ENCODE results near the gene SST. TPM values are rescaled to one million over a fixed set of nuclear protein-coding genes. Genes with fewer than 3 reads are reported as not detected.
A peak's percentile ranks its signal among the peaks of the same experiment; 100 is the strongest.

SST gene
- total and polyA plus RNA-seq, 2 donors from 2014 or later = not detected

DNA sequence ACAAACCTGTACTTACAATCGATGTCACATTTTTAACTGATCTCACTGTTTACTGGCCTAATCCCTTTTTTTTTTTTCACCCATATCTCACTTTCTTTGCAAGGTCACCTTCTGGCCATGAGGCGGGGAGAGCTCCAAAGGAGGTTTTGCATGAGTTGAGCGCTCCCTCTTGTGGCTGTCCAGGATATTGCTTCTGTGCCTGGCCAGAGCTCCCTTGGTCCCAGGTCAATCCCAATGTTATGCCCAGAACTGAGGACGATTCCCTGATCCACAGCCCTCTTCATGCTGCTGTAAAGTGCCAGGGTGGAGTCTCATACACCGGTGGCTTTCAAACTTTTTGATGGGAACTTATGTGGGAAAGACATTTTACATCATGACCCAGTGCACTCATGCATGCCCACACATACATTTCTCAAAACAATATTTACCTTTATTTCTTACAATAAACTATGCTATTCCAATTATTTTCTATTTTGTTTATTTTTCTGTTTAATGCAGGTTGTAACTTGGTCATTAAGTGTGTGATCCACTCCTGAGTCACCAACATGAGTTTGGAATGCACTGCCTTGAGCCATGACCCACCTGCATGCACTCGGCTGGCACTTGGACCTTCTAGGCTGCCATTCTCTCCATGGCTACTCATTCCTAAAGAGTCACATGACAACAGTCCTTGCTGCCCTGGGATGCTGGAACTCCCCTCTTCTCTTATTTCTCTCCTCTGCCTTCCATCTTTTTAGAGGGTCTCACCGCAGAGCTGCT lies 9.6 kb upstream of the SST start:
- intact Hi-C loops (cut with DNase I) = loop anchor here (5.0 kb wide), 1 partner anchor 363 kb away; no protein-coding TSS in a partner anchor
- peak; percentile 81 to 88 (median 85) for DNase-seq
- no peaks in the 10 kb centered on the region for H3K4me1 ChIP-seq (ENCODE audit: control insufficient read depth in 2 of 3, insufficient read depth in 2 of 3, low read depth in 1 of 3, low read length in 3 of 3)
- H3K27ac ChIP-seq (ENCODE audit: low read depth in 2 of 2, low read length in 2 of 2) = no peak overlapping the region
- H3K9ac ChIP-seq (ENCODE audit: low read length in 3 of 3) = no peak overlapping the region
- H3K27me3 ChIP-seq (ENCODE audit: control insufficient read depth, insufficient read depth, low read length) = no peaks in the 10 kb centered on the region
- no peaks in the 10 kb centered on the region for H3K36me3 ChIP-seq (ENCODE audit: control insufficient read depth in 2 of 3, insufficient read depth in 3 of 3, low read length in 3 of 3)
- no peaks in the 10 kb centered on the region for H3K9me3 ChIP-seq (ENCODE audit: control insufficient read depth in 2 of 3, insufficient read depth in 1 of 3, low read length in 3 of 3)
- FAIRE-seq = no peak
- no peak overlapping the region for H3K4me3 ChIP-seq (ENCODE audit: low read length in 3 of 3)
- TF ChIP-seq, protein P1, sequence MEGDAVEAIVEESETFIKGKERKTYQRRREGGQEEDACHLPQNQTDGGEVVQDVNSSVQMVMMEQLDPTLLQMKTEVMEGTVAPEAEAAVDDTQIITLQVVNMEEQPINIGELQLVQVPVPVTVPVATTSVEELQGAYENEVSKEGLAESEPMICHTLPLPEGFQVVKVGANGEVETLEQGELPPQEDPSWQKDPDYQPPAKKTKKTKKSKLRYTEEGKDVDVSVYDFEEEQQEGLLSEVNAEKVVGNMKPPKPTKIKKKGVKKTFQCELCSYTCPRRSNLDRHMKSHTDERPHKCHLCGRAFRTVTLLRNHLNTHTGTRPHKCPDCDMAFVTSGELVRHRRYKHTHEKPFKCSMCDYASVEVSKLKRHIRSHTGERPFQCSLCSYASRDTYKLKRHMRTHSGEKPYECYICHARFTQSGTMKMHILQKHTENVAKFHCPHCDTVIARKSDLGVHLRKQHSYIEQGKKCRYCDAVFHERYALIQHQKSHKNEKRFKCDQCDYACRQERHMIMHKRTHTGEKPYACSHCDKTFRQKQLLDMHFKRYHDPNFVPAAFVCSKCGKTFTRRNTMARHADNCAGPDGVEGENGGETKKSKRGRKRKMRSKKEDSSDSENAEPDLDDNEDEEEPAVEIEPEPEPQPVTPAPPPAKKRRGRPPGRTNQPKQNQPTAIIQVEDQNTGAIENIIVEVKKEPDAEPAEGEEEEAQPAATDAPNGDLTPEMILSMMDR (IDR thresholded peaks at IDR 0.05; ENCODE audit: borderline replicate concordance, extremely low read depth, insufficient read depth) = peak; percentile 96

DNA sequence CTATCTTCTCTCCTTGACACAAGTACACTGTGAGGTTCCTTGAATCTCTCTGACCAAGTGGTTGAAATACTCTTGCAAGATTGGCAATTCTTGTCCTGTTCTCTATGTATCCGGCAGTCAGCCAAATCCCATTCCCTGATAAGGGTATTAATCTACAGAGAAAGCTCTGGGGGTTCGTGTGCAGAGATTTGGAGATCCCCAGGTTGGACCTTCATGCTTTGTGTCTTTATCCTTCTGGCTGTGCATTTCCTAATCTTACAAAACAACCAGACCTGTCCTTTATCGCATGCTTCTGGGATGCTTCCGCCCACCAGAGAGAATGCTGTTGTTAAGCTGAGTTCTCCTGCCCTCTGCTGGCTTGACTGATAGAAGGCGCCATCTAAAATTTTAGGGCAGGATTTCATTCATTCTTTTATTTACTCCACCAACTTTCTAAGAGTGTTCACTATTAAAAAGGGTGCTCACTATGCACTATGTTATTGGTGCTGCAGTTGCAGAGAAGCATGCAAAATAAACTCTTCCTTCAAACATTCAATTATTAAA lies 8.6 kb upstream of the SST start:
- FAIRE-seq (no peak), DNase-seq (peak in 3 of 5 donors; percentile 69 to 82 (median 72))
- H3K4me3 ChIP-seq (ENCODE audit: low read length in 3 of 3) = no peak overlapping the region
- no peaks in the 10 kb centered on the region for H3K36me3 ChIP-seq (ENCODE audit: control insufficient read depth in 2 of 3, insufficient read depth in 3 of 3, low read length in 3 of 3)
- no peak overlapping the region for H3K9ac ChIP-seq (ENCODE audit: low read length in 3 of 3)
- H3K9me3 ChIP-seq (ENCODE audit: control insufficient read depth in 2 of 3, insufficient read depth in 1 of 3, low read length in 3 of 3) = no peaks in the 10 kb centered on the region
- H3K27ac ChIP-seq (ENCODE audit: low read depth in 2 of 2, low read length in 2 of 2) = no peak overlapping the region
- no peaks in the 10 kb centered on the region for H3K27me3 ChIP-seq (ENCODE audit: control insufficient read depth, insufficient read depth, low read length)
- intact Hi-C loops (cut with DNase I) = loop anchor here (5.0 kb wide), 1 partner anchor 361 kb away; no protein-coding TSS in a partner anchor
- no peaks in the 10 kb centered on the region for H3K4me1 ChIP-seq (ENCODE audit: control insufficient read depth in 2 of 3, insufficient read depth in 2 of 3, low read depth in 1 of 3, low read length in 3 of 3)
- TF ChIP-seq, protein P1 (IDR thresholded peaks at IDR 0.05; ENCODE audit: borderline replicate concordance, extremely low read depth, insufficient read depth) = peak; percentile 69

DNA sequence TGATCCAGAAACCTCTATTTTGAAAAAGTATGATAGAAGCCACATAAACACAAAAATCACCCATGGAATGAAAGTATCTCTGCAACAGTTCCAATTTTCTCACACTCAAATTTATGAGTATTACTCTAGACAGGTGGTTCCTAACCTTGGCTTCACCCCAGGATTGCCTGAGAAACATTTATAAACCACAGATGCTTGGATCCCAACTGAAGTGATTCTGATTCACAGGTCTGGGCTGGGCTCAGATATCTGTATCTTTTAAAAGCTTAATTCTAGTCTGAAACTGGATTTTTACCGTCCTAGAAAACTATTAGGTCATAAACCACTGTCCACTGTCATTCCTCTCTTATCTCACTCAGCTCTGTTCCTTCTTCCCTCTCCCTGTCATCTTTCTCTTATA lies 7.4 kb upstream of the SST start:
- DNase-seq (no peak), FAIRE-seq (no peak)
- TF ChIP-seq, protein P1 (IDR thresholded peaks at IDR 0.05; ENCODE audit: borderline replicate concordance, extremely low read depth, insufficient read depth) = no peak
- intact Hi-C loops (cut with DNase I) = loop anchor here (5.0 kb wide), 1 partner anchor 360 kb away; no protein-coding TSS in a partner anchor
- Histone ChIP-seq H3K36me3 (ENCODE audit: control insufficient read depth in 2 of 3, insufficient read depth in 3 of 3, low read length in 3 of 3) (no peaks in the 10 kb centered on the region), H3K9me3 (ENCODE audit: control insufficient read depth in 2 of 3, insufficient read depth in 1 of 3, low read length in 3 of 3) (no peaks in the 10 kb centered on the region), H3K4me1 (ENCODE audit: control insufficient read depth in 2 of 3, insufficient read depth in 2 of 3, low read depth in 1 of 3, low read length in 3 of 3) (no peaks in the 10 kb centered on the region), H3K9ac (ENCODE audit: low read length in 3 of 3) (no peak overlapping the region), H3K4me3 (ENCODE audit: low read length in 3 of 3) (no peak overlapping the region), H3K27ac (ENCODE audit: low read depth in 2 of 2, low read length in 2 of 2) (no peak overlapping the region), H3K27me3 (ENCODE audit: control insufficient read depth, insufficient read depth, low read length) (no peaks in the 10 kb centered on the region)

Measured in kidney (tissue), 14 donors.